Measurements from ENCODE around the gene XYLB.

Gene XYLB

GRCh38 chr3:38446085-38446686, 99.6 kb downstream of the XYLB start:
- Histone ChIP-seq H3K27me3 (no peaks in the 10 kb centered on the region), H3K36me3 (no peaks in the 10 kb centered on the region), H3K4me1 (no peaks in the 10 kb centered on the region), H3K27ac (no peak overlapping the region), H3K4me3 (no peak overlapping the region), H3K9me3 (no peaks in the 10 kb centered on the region)
- intact Hi-C loops (cut with DNase I; ENCODE audit: low total_unique reads): no loop called here
- DNase-seq: no peak
- no peak for TF ChIP-seq CTCF (IDR thresholded peaks at IDR 0.05)

- no peak overlapping the region for H3K27ac ChIP-seq
- H3K36me3 ChIP-seq: no peaks in the 10 kb centered on the region
- no peaks in the 10 kb centered on the region for H3K27me3 ChIP-seq
- H3K4me1 ChIP-seq: no peaks in the 10 kb centered on the region
- intact Hi-C loops (cut with DNase I; ENCODE audit: low total_unique reads): no loop called here
- no peaks in the 10 kb centered on the region for H3K9me3 ChIP-seq
- no peak for DNase-seq
- TF ChIP-seq CTCF (IDR thresholded peaks at IDR 0.05): no peak
- no peak overlapping the region for H3K4me3 ChIP-seq
These were observed 100.2 kb downstream of the XYLB start for GRCh38 chr3:38446812-38447211.

- no peaks in the 10 kb centered on the region for H3K36me3 ChIP-seq
- no peak for DNase-seq
- TF ChIP-seq CTCF (IDR thresholded peaks at IDR 0.05): no peak
- H3K4me1 ChIP-seq: peaks cover 0 to 12% (median 6%) of the 10 kb centered on the region in 4 donors
- no peak overlapping the region for H3K27ac ChIP-seq
- no peaks in the 10 kb centered on the region for H3K9me3 ChIP-seq
- H3K27me3 ChIP-seq: no peaks in the 10 kb centered on the region
- intact Hi-C loops (cut with DNase I; ENCODE audit: low total_unique reads): no loop called here
- H3K4me3 ChIP-seq: no peak overlapping the region
These were observed 104.3 kb downstream of the XYLB start for GRCh38 chr3:38450853-38451252.

GRCh38 chr3:38453075-38453912, 106.7 kb downstream of the XYLB start, which contains the start of gene ACVR2B:
Gene ACVR2B (plus strand): TSS chr3:38453890. CDS start chr3:38454323, 433 bp downstream.
- Histone ChIP-seq H3K9me3 (no peaks in the 10 kb centered on the region), H3K27me3 (no peaks in the 10 kb centered on the region), H3K27ac (peak within 1 kb of the TSS; percentile 83 to 90), H3K4me3 (peak within 1 kb of the TSS; percentile 72 to 95), H3K4me1 (peaks cover 0 to 21% (median 12%) of the 10 kb centered on the region in 4 donors), H3K36me3 (no peaks in the 10 kb centered on the region)
- intact Hi-C loops (cut with DNase I; ENCODE audit: low total_unique reads): no loop called here
- no peak for TF ChIP-seq CTCF (IDR thresholded peaks at IDR 0.05)
- DNase-seq: peak; percentile 91 to 93

GRCh38 chr3:38453913-38454177, 107.3 kb downstream of the XYLB start:
- Histone ChIP-seq H3K27ac (peak overlapping the region; percentile 83 to 90), H3K9me3 (no peaks in the 10 kb centered on the region), H3K36me3 (no peaks in the 10 kb centered on the region), H3K27me3 (no peaks in the 10 kb centered on the region), H3K4me1 (peaks cover 0 to 26% (median 17%) of the 10 kb centered on the region in 4 donors), H3K4me3 (peak overlapping the region; percentile 72 to 95)
- no peak for TF ChIP-seq CTCF (IDR thresholded peaks at IDR 0.05)
- intact Hi-C loops (cut with DNase I; ENCODE audit: low total_unique reads): no loop called here
- no peak for DNase-seq
